H1 (cell line): Measurements from ENCODE around the gene MAP4K1. TPM values are rescaled to one million over a fixed set of nuclear protein-coding genes. Genes with fewer than 3 reads are reported as not detected.

Experiments
- CTCF ChIA-PET: fragments of 300-600 bp; sonication (Branson Sonifier 250); formaldehyde crosslinking; loops from one replicate; lab custom pipeline; 2021; ENCODE audit not compliant: partially characterized antibody; lab: Charles Lee
- POLR2A ChIA-PET: fragments of 300-600 bp; sonication (Branson Sonifier 250); formaldehyde crosslinking; loops from one replicate; lab custom pipeline; 2021; ENCODE audit warnings: inconsistent platforms; ENCODE audit not compliant: partially characterized antibody; lab: Charles Lee
- DNase-seq, 2 experiments: peaks; one replicate each; pipeline versions ENCODE4 v3.0.0 to v3.0.0-alpha.2; 2010 to 2022; ENCODE audit warnings: low spot score in 2 of 2, low read depth in 1 of 2, mixed read lengths in 1 of 2
- FAIRE-seq: peaks from 2 replicates; lab custom pipeline; 2011; peaks lifted over from hg19 to GRCh38; lab: Jason Lieb, UNC
- H2AFZ ChIP-seq: 2 replicates; pipeline ENCODE4 v1.8.1; 2012; ENCODE audit warnings: low read length, inconsistent platforms
- H2AK5ac ChIP-seq: 2 replicates; pipeline ENCODE4 v1.6.1; 2013; ENCODE audit warnings: low read depth, low read length
- H2BK120ac ChIP-seq: replicated peaks from 2 replicates; pipeline ENCODE3; 2013; ENCODE audit warnings: low read depth, low read length, inconsistent platforms
- H2BK12ac ChIP-seq: 2 replicates; pipeline ENCODE4 v1.6.1; 2013; ENCODE audit warnings: low read depth, low read length
- H2BK15ac ChIP-seq: 2 replicates; pipeline ENCODE4 v1.6.1; 2013; ENCODE audit warnings: low read length
- H2BK20ac ChIP-seq: 2 replicates; pipeline ENCODE4 v1.6.1; 2013; ENCODE audit warnings: low read length
- H2BK5ac ChIP-seq: 2 replicates; pipeline ENCODE4 v1.6.1; 2013; ENCODE audit warnings: low read depth, low read length
- H3K14ac ChIP-seq: 2 replicates; pipeline ENCODE4 v1.6.1; 2013; ENCODE audit warnings: inconsistent platforms; ENCODE audit not compliant: insufficient read length
- H3K18ac ChIP-seq: 2 replicates; pipeline ENCODE4 v1.6.1; 2013; ENCODE audit warnings: low read length; ENCODE audit errors: extremely low read depth
- H3K23ac ChIP-seq: 2 replicates; pipeline ENCODE4 v1.6.1; 2013; ENCODE audit warnings: inconsistent platforms; ENCODE audit not compliant: insufficient read length
- H3K23me2 ChIP-seq: 2 replicates; pipeline ENCODE4 v1.6.1; 2013; ENCODE audit warnings: low read depth, low read length
- H3K27ac ChIP-seq: 2 replicates; pipeline ENCODE4 v1.6.1; 2011; ENCODE audit warnings: low read depth, low read length, inconsistent platforms
- H3K27me3 ChIP-seq, 4 experiments: replicated peaks in 1 of 4; 1 replicate in 1 of 4; 2 replicates in 3 of 4; pipeline versions ENCODE4 v1.6.1 to v1.8.1; 2011 to 2013; ENCODE audit warnings: low read length in 3 of 4, mild to moderate bottlenecking in 3 of 4, inconsistent platforms in 2 of 4, mixed read lengths in 2 of 4, moderate library complexity in 1 of 4; ENCODE audit not compliant: control insufficient read depth in 3 of 4, insufficient read depth in 3 of 4; ENCODE audit errors: extremely low read depth in 1 of 4
- H3K36me3 ChIP-seq, 4 experiments: 2 replicates each; pipeline versions ENCODE4 v1.6.1 to v1.8.1; 2011 to 2013; ENCODE audit warnings: mild to moderate bottlenecking in 4 of 4, low read length in 3 of 4, moderate library complexity in 2 of 4, control low read depth in 1 of 4, inconsistent platforms in 1 of 4; ENCODE audit not compliant: insufficient read depth in 4 of 4, control insufficient read depth in 2 of 4
- H3K4ac ChIP-seq: replicated peaks from 2 replicates; pipeline ENCODE3; 2013; ENCODE audit warnings: low read length, low read depth, mixed read lengths, inconsistent platforms; ENCODE audit not compliant: insufficient read length
- H3K4me1 ChIP-seq, 4 experiments: replicated peaks in 1 of 4; 1 replicate in 1 of 4; 2 replicates in 3 of 4; pipeline versions ENCODE4 v1.6.1 to v1.8.1; 2011 to 2013; ENCODE audit warnings: low read length in 3 of 4, inconsistent platforms in 2 of 4, mixed read lengths in 1 of 4; ENCODE audit not compliant: insufficient read depth in 4 of 4, control insufficient read depth in 3 of 4
- H3K4me2 ChIP-seq, 2 experiments: 2 replicates each; pipeline versions ENCODE4 v1.6.1 to v1.8.1; 2011 to 2013; ENCODE audit warnings: low read depth in 2 of 2, low read length in 2 of 2, control low read depth in 1 of 2, inconsistent platforms in 1 of 2, mild to moderate bottlenecking in 1 of 2; ENCODE audit not compliant: insufficient read depth in 1 of 2
- H3K4me3 ChIP-seq, 4 experiments: fragments of 200-600, 300-600 bp in 1 of 4; sonication (generic), shearing (Covaris generic), sonication (Bioruptor Twin) in 1 of 4; 2 replicates each; pipeline versions ENCODE4 v1.5.1 to v1.8.1; 2011 to 2016; ENCODE audit warnings: low read length in 4 of 4, low read depth in 3 of 4, control low read depth in 2 of 4, inconsistent platforms in 2 of 4, mild to moderate bottlenecking in 2 of 4, mixed read lengths in 1 of 4, moderate library complexity in 1 of 4; ENCODE audit not compliant: insufficient read depth in 2 of 4; ENCODE audit errors: extremely low read depth in 1 of 4
- H3K56ac ChIP-seq: replicated peaks from 2 replicates; pipeline ENCODE3; 2013; ENCODE audit warnings: low read depth, mild to moderate bottlenecking, mixed read lengths, low read length, inconsistent platforms; ENCODE audit not compliant: insufficient read length
- H3K79me1 ChIP-seq: 2 replicates; pipeline ENCODE4 v1.6.1; 2013; ENCODE audit warnings: low read depth, low read length, control low read depth
- H3K79me2 ChIP-seq, 2 experiments: 2 replicates each; pipeline versions ENCODE4 v1.6.1 to v1.8.1; 2012 to 2013; ENCODE audit warnings: low read length in 2 of 2, mild to moderate bottlenecking in 2 of 2, inconsistent platforms in 1 of 2; ENCODE audit not compliant: insufficient read depth in 2 of 2, control insufficient read depth in 1 of 2
- H3K9ac ChIP-seq, 4 experiments: replicated peaks in 1 of 4; 1 replicate in 1 of 4; 2 replicates in 3 of 4; pipeline versions ENCODE4 v1.6.1 to v1.8.1; 2011 to 2013; ENCODE audit warnings: low read depth in 3 of 4, low read length in 3 of 4, control low read depth in 2 of 4, mild to moderate bottlenecking in 2 of 4, moderate library complexity in 2 of 4, inconsistent platforms in 1 of 4; ENCODE audit errors: extremely low read depth in 1 of 4
- H3K9me3 ChIP-seq, 2 experiments: 2 replicates each; pipeline versions ENCODE4 v1.6.1 to v1.8.1; 2012 to 2013; ENCODE audit warnings: mild to moderate bottlenecking in 2 of 2, moderate library complexity in 2 of 2, control low read depth in 1 of 2, inconsistent platforms in 1 of 2, low read depth in 1 of 2, low read length in 1 of 2, mixed read lengths in 1 of 2; ENCODE audit not compliant: insufficient read depth in 2 of 2
- H4K20me1 ChIP-seq, 2 experiments: replicated peaks in 1 of 2; 2 replicates each; pipeline versions ENCODE3 to v1.8.1; 2011 to 2013; ENCODE audit warnings: inconsistent platforms in 2 of 2, low read length in 2 of 2, mild to moderate bottlenecking in 1 of 2; ENCODE audit not compliant: insufficient read depth in 2 of 2, control insufficient read depth in 1 of 2
- H4K5ac ChIP-seq: 2 replicates; pipeline ENCODE4 v1.6.1; 2013; ENCODE audit warnings: low read length, low read depth, mixed read lengths, inconsistent platforms; ENCODE audit not compliant: insufficient read length
- H4K8ac ChIP-seq: 2 replicates; pipeline ENCODE4 v1.8.0; 2013; ENCODE audit warnings: mild to moderate bottlenecking, moderate library complexity, low read length, inconsistent platforms; ENCODE audit not compliant: insufficient read depth; ENCODE audit errors: extremely low read depth
- H4K91ac ChIP-seq: replicated peaks from 2 replicates; pipeline ENCODE3; 2013; ENCODE audit warnings: low read length, mixed read lengths, inconsistent platforms; ENCODE audit not compliant: insufficient read length
- CHD2 ChIP-seq: IDR thresholded peaks from 2 replicates; pipeline ENCODE4 v1.6.1; 2012; ENCODE audit warnings: low read length, improper control_type of control experiment
- EP300 ChIP-seq, 2 experiments: IDR thresholded peaks; 1 replicate in 1 of 2; 2 replicates in 1 of 2; pipeline ENCODE4 v1.6.1; 2011 to 2012; ENCODE audit warnings: low read depth in 2 of 2, low read length in 2 of 2, mild to moderate bottlenecking in 2 of 2, borderline replicate concordance in 1 of 2, inconsistent platforms in 1 of 2, moderate library complexity in 1 of 2
- GABPA ChIP-seq: IDR thresholded peaks from 2 replicates; pipeline ENCODE4 v1.6.1; 2011; ENCODE audit warnings: mild to moderate bottlenecking, low read length, moderate library complexity, borderline replicate concordance; ENCODE audit not compliant: insufficient read depth
- KDM1A ChIP-seq: fragments of 200-600, 300-600 bp; sonication (generic); IDR thresholded peaks from 2 replicates; pipeline ENCODE4 v1.7.1; 2016; ENCODE audit warnings: mild to moderate bottlenecking, low read length, borderline replicate concordance
- POLR2AphosphoS5 ChIP-seq: IDR thresholded peaks from 2 replicates; pipeline ENCODE4 v1.6.1; 2011; ENCODE audit warnings: low read depth, low read length
- RAD21 ChIP-seq, 2 experiments: IDR thresholded peaks in 1 of 2; conservative IDR thresholded peaks in 1 of 2; 2 replicates each; pipeline ENCODE4 v1.6.1; 2011; ENCODE audit warnings: low read depth in 2 of 2, low read length in 2 of 2, improper control_type of control experiment in 1 of 2, inconsistent platforms in 1 of 2, mild to moderate bottlenecking in 1 of 2, moderate library complexity in 1 of 2
- RBBP5 ChIP-seq: IDR thresholded peaks from 2 replicates; pipeline ENCODE4 v1.7.1; 2012; ENCODE audit warnings: low read depth, mild to moderate bottlenecking, inconsistent platforms, low read length, moderate library complexity, borderline replicate concordance
- SIRT6 ChIP-seq: IDR thresholded peaks from one replicate; pipeline ENCODE4 v1.7.1; 2012; ENCODE audit warnings: low read length, inconsistent platforms
- SIX5 ChIP-seq: IDR thresholded peaks from 2 replicates; pipeline ENCODE4 v1.6.1; 2011; ENCODE audit warnings: mild to moderate bottlenecking, low read depth, low read length
- TAF1 ChIP-seq: IDR thresholded peaks from 2 replicates; pipeline ENCODE4 v1.6.1; 2011; ENCODE audit warnings: mild to moderate bottlenecking, low read depth, low read length
- TAF7 ChIP-seq: optimal IDR thresholded peaks from 2 replicates; pipeline ENCODE3; 2011; ENCODE audit warnings: low read depth, mild to moderate bottlenecking, inconsistent platforms, low read length, moderate library complexity, borderline replicate concordance
- TBP ChIP-seq: IDR thresholded peaks from 2 replicates; pipeline ENCODE4 v1.6.1; 2011; ENCODE audit warnings: low read depth, low read length, improper control_type of control experiment
- USF2 ChIP-seq: IDR thresholded peaks from 2 replicates; pipeline ENCODE4 v1.6.1; 2011; ENCODE audit warnings: low read length, improper control_type of control experiment
- WGBS, 2 experiments: shearing (Covaris generic) in 1 of 2; methylation state at CpG; one replicate each; pipeline versions ENCODE4 v1.1.6 to v1.1.7; 2013 to 2015; ENCODE audit warnings: low lambda C conversion rate in 2 of 2, mixed read lengths in 2 of 2, inconsistent platforms in 1 of 2, low coverage in 1 of 2, missing lambda C conversion rate in 1 of 2; ENCODE audit not compliant: insufficient replicate concordance in 2 of 2, insufficient coverage in 1 of 2, insufficient read length in 1 of 2; ENCODE audit errors: extremely low coverage in 1 of 2, missing lambda C conversion rate in 1 of 2; 5-methylcytosine and 5-hydroxymethylcytosine counted together
- polyA plus RNA-seq, 7 experiments: library from polyadenylated mRNA; depleted of rRNA in 3 of 7; stranded (reverse) in 5 of 7; unstranded in 2 of 7; fragments of >200 nt in 5 of 7; fragments of 200-250 nt in 2 of 7; gene quantifications; 1 replicate in 5 of 7; 2 replicates in 1 of 7; 4 replicates in 1 of 7; pipeline versions ENCODE4 v1.2.1 to v1.2.3, GENCODE V29; 2011 to 2013; ENCODE audit warnings: missing spikeins in 2 of 7, mixed read lengths in 2 of 7
- total RNA-seq: library from RNA; stranded (reverse); fragmentation: NEBNext Ultra II Directional; extraction: Animal tissue kit (Norgen Biotek cat#: 25700); gene quantifications from 2 replicates; pipeline ENCODE4 v1.2.1, GENCODE V29; 2021

The MAP4K1 gene
- total and polyA plus RNA-seq, 2 of the 8 experiments (the other 6 are each of a cell fraction or from before 2014, with no cell fraction given), result 9.0 to 10.4 TPM

GRCh38 chr19:38624822-38625221, 7.1 kb upstream of the MAP4K1 start:
- no peak overlapping the region for H3K14ac ChIP-seq
- WGBS, 2 experiments, result 85% methylated on average over 3 of the region's 3 CpGs; no CpG with 5 or more reads in 1 of the 2 experiments
- H2BK120ac ChIP-seq, result no peak overlapping the region
- H2BK20ac ChIP-seq, result no peak overlapping the region
- H4K20me1 ChIP-seq, result peaks cover 2 to 3% of the 10 kb centered on the region in 2 experiments
- FAIRE-seq (no peak), DNase-seq (no peak)
- H3K23ac ChIP-seq, result no peak overlapping the region
- no peak overlapping the region for H2BK15ac ChIP-seq
- no peak overlapping the region for H3K9ac ChIP-seq
- H3K4me3 ChIP-seq, result no peak overlapping the region
- peaks cover 24 to 84% (median 59%) of the 10 kb centered on the region in 4 experiments for H3K36me3 ChIP-seq
- no peaks in the 10 kb centered on the region for H3K9me3 ChIP-seq
- no peaks in the 10 kb centered on the region for H3K27me3 ChIP-seq
- H3K4me2 ChIP-seq, result no peak overlapping the region
- ChIA-PET POLR2A (interaction anchor here (0.6 to 3.3 kb wide), 6 partner anchors 10 to 123 kb away, joined by 3 to 11 read pairs (median 4); no protein-coding TSS in a partner anchor), CTCF (interaction anchor here (1.5 to 1.7 kb wide), 2 partner anchors 10 to 109 kb away, joined by 4 to 5 read pairs; no protein-coding TSS in a partner anchor)
- peaks cover 0 to 6% of the 10 kb centered on the region in 2 experiments; a peak in 2 of 4 replicates for H3K79me2 ChIP-seq
- no peak overlapping the region for H4K5ac ChIP-seq
- no peak overlapping the region for H4K8ac ChIP-seq
- no peaks in the 10 kb centered on the region; the same call in 1 of the 2 replicates for H3K23me2 ChIP-seq
- H3K79me1 ChIP-seq, result peaks cover 5% of the 10 kb centered on the region
- no peak overlapping the region for H2BK12ac ChIP-seq
- H3K56ac ChIP-seq, result no peak overlapping the region
- H2AFZ ChIP-seq, result no peak overlapping the region
- no peak overlapping the region for H3K4ac ChIP-seq
- H4K91ac ChIP-seq, result no peak overlapping the region
- H2BK5ac ChIP-seq, result no peak overlapping the region
- no peak overlapping the region for H3K27ac ChIP-seq
- peaks cover 0 to 2% (median 1%) of the 10 kb centered on the region in 4 experiments; a peak in 2 of 7 replicates for H3K4me1 ChIP-seq
- H3K18ac ChIP-seq, result no peak overlapping the region
- H2AK5ac ChIP-seq, result no peak overlapping the region
- TF ChIP-seq GABPA (no peak), POLR2AphosphoS5 (no peak), EP300 (IDR thresholded peaks at IDR 0.05; ENCODE audit: borderline replicate concordance in 1 of 2, low read depth in 2 of 2, low read length in 2 of 2) (no peak), RAD21 (IDR thresholded peaks at IDR 0.05 in 1 of 2, conservative IDR thresholded peaks at IDR 0.05 in 1 of 2; ENCODE audit: low read depth in 2 of 2, low read length in 2 of 2) (no peak), SIX5 (no peak), TBP (no peak), USF2 (no peak), TAF1 (no peak), KDM1A (no peak), SIRT6 (no peak), RBBP5 (no peak), CHD2 (no peak), TAF7 (no peak)
